ENCODE results near the gene CENPU. TPM values are rescaled to one million over a fixed set of nuclear protein-coding genes. Genes with fewer than 3 reads are reported as not detected.

Gene CENPU
- total RNA-seq, 1 experiment from 2014 or later: 38.2 TPM

DNA sequence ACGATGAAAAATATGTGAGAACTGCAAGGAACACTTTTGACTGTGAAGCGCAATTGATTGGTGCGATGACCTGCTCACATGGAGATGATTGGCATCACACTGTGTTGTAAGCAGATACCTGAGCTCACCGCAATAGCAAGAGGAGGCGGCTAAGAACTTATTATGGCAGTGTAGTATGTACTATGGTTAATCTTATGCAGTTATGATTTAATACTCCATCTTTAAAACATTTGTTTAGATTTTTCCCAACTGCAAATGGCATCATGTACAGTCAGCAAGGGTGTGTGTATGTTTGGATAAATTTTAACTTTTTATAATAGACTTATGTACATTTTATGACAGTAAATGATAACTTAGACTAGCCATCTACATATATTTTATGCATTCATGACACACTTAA is 58.9 kb downstream of the CENPU start:
- Histone ChIP-seq H3K27ac (ENCODE audit: low read length) (no peak overlapping the region), H3K4me2 (ENCODE audit: low read length) (no peak overlapping the region), H3K27me3 (ENCODE audit: low read length) (no peaks in the 10 kb centered on the region), H3K9me2 (replicated peaks; ENCODE audit: low read length) (no peaks in the 10 kb centered on the region), H3K9ac (ENCODE audit: low read length) (no peak overlapping the region), H3K9me3 (ENCODE audit: low read length) (no peaks in the 10 kb centered on the region), H3K79me2 (ENCODE audit: low read length) (no peaks in the 10 kb centered on the region), H4K20me1 (ENCODE audit: low read length) (no peaks in the 10 kb centered on the region), H2AFZ (ENCODE audit: low read length) (no peak overlapping the region), H3K4me1 (ENCODE audit: insufficient read depth, low read length) (no peaks in the 10 kb centered on the region), H3K4me3 (ENCODE audit: low read length) (no peak overlapping the region), H3K36me3 (ENCODE audit: low read depth, low read length) (no peaks in the 10 kb centered on the region; the same call in 1 of the 2 replicates), H3F3A (ENCODE audit: low read length, unreplicated experiment) (no peaks in the 10 kb centered on the region)
- TF ChIP-seq, protein P1, sequence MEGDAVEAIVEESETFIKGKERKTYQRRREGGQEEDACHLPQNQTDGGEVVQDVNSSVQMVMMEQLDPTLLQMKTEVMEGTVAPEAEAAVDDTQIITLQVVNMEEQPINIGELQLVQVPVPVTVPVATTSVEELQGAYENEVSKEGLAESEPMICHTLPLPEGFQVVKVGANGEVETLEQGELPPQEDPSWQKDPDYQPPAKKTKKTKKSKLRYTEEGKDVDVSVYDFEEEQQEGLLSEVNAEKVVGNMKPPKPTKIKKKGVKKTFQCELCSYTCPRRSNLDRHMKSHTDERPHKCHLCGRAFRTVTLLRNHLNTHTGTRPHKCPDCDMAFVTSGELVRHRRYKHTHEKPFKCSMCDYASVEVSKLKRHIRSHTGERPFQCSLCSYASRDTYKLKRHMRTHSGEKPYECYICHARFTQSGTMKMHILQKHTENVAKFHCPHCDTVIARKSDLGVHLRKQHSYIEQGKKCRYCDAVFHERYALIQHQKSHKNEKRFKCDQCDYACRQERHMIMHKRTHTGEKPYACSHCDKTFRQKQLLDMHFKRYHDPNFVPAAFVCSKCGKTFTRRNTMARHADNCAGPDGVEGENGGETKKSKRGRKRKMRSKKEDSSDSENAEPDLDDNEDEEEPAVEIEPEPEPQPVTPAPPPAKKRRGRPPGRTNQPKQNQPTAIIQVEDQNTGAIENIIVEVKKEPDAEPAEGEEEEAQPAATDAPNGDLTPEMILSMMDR (conservative IDR thresholded peaks at IDR 0.05; ENCODE audit: low read depth, low read length): no peak
- no peak for TF ChIP-seq EZH2 (IDR thresholded peaks at IDR 0.05; ENCODE audit: low read length, unreplicated experiment)
- TF ChIP-seq EZH2phosphoT487 (IDR thresholded peaks at IDR 0.05; ENCODE audit: borderline replicate concordance, low read length): no peak
- intact Hi-C loops (cut with micrococcal nuclease): no loop called here
- POLR2A ChIA-PET (ENCODE audit: unreplicated experiment): no interaction called here
- ATAC-seq (no peak), DNase-seq (no peak)
- CTCF ChIA-PET: no interaction called here
- BruUV-seq (replicated peaks): no TSS peak

DNA sequence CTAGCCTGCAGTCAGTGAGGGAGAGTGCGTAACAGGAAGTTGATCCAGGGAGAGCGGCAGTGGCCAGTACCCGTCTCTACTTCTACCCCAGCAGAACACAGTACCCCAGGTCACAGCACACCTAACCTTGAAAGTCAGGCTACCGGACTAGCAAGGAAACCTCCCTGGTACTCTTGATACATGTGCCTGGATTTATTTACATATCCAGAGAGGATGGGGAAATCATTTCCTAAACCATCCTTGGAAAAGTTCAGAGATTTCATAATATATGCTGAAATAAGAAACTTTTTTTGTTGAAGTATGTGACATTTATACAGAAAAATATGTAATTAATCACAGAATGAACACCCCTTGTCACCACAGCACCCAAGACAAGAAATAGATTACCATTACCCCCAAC is 59.9 kb downstream of the CENPU start:
- intact Hi-C loops (cut with micrococcal nuclease): no loop called here
- H2AFZ ChIP-seq (ENCODE audit: low read length): no peak overlapping the region
- ATAC-seq (no peak), DNase-seq (no peak)
- TF ChIP-seq, protein P1 (conservative IDR thresholded peaks at IDR 0.05; ENCODE audit: low read depth, low read length): no peak
- TF ChIP-seq EZH2phosphoT487 (IDR thresholded peaks at IDR 0.05; ENCODE audit: borderline replicate concordance, low read length): no peak
- no peak for TF ChIP-seq EZH2 (IDR thresholded peaks at IDR 0.05; ENCODE audit: low read length, unreplicated experiment)
- CTCF ChIA-PET: no interaction called here
- BruUV-seq (replicated peaks): no TSS peak
- H3K9me3 ChIP-seq (ENCODE audit: low read length): no peaks in the 10 kb centered on the region
- H3K27me3 ChIP-seq (ENCODE audit: low read length): no peaks in the 10 kb centered on the region
- H3K4me2 ChIP-seq (ENCODE audit: low read length): no peak overlapping the region
- no peaks in the 10 kb centered on the region for H3K79me2 ChIP-seq (ENCODE audit: low read length)
- no peaks in the 10 kb centered on the region for H3K4me1 ChIP-seq (ENCODE audit: insufficient read depth, low read length)
- no peaks in the 10 kb centered on the region for H3K9me2 ChIP-seq (replicated peaks; ENCODE audit: low read length)
- H4K20me1 ChIP-seq (ENCODE audit: low read length): no peaks in the 10 kb centered on the region
- no peak overlapping the region for H3K27ac ChIP-seq (ENCODE audit: low read length)
- H3F3A ChIP-seq (ENCODE audit: low read length, unreplicated experiment): no peaks in the 10 kb centered on the region
- H3K9ac ChIP-seq (ENCODE audit: low read length): no peak overlapping the region
- no peak overlapping the region for H3K4me3 ChIP-seq (ENCODE audit: low read length)
- no peaks in the 10 kb centered on the region; the same call in 1 of the 2 replicates for H3K36me3 ChIP-seq (ENCODE audit: low read depth, low read length)
- POLR2A ChIA-PET (ENCODE audit: unreplicated experiment): no interaction called here

DNA sequence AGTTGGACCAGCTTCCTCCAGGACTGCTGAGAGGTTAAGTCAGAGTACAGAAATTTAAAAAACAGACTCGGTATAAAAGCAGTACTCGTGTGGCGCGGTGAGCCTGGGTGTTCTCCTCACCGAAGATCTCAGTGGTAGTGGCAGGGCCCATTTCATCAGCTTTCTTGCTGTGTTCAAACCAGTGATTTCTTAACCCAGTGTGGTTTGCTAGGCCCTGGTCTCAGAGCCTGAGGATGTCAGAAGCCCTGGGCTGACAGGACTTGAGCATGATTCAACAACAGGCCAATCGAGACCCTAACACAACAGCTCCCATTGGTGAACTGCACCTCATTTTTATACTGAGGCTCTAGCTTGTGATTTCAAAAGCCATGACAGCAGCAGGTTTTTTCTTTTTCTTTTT is 61.2 kb downstream of the CENPU start:
- no peak overlapping the region for H3K27ac ChIP-seq (ENCODE audit: low read length)
- no peaks in the 10 kb centered on the region for H3K9me2 ChIP-seq (replicated peaks; ENCODE audit: low read length)
- no peaks in the 10 kb centered on the region for H3K27me3 ChIP-seq (ENCODE audit: low read length)
- H3K9ac ChIP-seq (ENCODE audit: low read length): no peak overlapping the region
- no peak overlapping the region for H3K4me3 ChIP-seq (ENCODE audit: low read length)
- DNase-seq (no peak), ATAC-seq (no peak)
- H3K79me2 ChIP-seq (ENCODE audit: low read length): no peaks in the 10 kb centered on the region
- no TSS peak for BruUV-seq (replicated peaks)
- intact Hi-C loops (cut with micrococcal nuclease): no loop called here
- no peak overlapping the region for H3K4me2 ChIP-seq (ENCODE audit: low read length)
- no peaks in the 10 kb centered on the region for H3F3A ChIP-seq (ENCODE audit: low read length, unreplicated experiment)
- H3K4me1 ChIP-seq (ENCODE audit: insufficient read depth, low read length): no peaks in the 10 kb centered on the region
- ChIA-PET POLR2A (ENCODE audit: unreplicated experiment) (no interaction called here), CTCF (no interaction called here)
- H4K20me1 ChIP-seq (ENCODE audit: low read length): no peaks in the 10 kb centered on the region
- no peak for TF ChIP-seq EZH2 (IDR thresholded peaks at IDR 0.05; ENCODE audit: low read length, unreplicated experiment)
- TF ChIP-seq, protein P1 (conservative IDR thresholded peaks at IDR 0.05; ENCODE audit: low read depth, low read length): no peak
- TF ChIP-seq EZH2phosphoT487 (IDR thresholded peaks at IDR 0.05; ENCODE audit: borderline replicate concordance, low read length): no peak
- no peaks in the 10 kb centered on the region; the same call in 1 of the 2 replicates for H3K36me3 ChIP-seq (ENCODE audit: low read depth, low read length)
- no peak overlapping the region for H2AFZ ChIP-seq (ENCODE audit: low read length)
- H3K9me3 ChIP-seq (ENCODE audit: low read length): no peaks in the 10 kb centered on the region
